ENCODE measurements around the gene NIT1. TPM values are rescaled to one million over a fixed set of nuclear protein-coding genes. Genes with fewer than 3 reads are reported as not detected.

The NIT1 gene
- total and polyA plus RNA-seq, 9 of the 15 experiments (the other 6 are each of a cell fraction or from before 2014, with no cell fraction given), result 18.4 to 76.0 (median 33.7) TPM

DNA sequence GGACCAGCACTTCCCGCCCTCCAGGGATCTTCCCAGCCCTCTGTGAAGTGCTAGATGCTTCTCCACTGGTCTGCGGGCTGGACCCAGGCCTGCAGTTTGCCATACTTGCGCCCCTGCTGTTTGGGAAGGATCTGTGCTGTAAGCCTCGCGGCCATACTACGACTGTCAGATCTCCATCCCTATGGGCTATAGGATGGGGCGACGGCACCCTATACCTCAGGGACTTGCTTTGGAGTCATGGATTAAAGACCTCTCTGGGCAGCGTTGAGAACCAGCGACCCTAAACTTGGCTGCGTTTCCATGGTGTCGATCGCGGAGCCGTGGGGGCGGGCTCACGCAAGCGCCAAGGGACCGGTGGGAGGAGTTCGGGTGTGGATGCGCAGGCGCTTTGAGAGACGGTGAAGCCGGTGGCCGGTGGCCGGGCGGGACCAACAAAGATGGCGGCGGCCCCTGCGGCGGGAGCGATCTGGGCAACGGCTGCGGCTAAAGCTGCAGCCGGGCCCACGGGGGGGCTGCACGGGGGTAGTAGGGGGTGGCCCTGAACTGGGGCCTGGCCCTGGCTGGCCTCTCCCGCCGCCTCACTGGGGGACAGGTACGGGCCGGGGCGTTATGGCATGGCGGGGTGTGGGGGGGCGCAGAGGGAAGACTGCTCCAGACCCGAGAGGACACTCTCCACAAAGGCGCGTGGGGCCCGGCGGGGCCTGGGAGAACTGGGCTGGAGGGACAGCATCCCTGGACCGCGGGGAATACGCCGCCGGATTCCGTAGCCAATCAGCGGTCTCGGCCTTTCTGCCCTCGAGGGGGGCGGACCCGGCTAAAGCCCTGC is 41.4 kb downstream of the NIT1 start, which contains the start of gene USP21 (continued):
- TF ChIP-seq, protein P1, sequence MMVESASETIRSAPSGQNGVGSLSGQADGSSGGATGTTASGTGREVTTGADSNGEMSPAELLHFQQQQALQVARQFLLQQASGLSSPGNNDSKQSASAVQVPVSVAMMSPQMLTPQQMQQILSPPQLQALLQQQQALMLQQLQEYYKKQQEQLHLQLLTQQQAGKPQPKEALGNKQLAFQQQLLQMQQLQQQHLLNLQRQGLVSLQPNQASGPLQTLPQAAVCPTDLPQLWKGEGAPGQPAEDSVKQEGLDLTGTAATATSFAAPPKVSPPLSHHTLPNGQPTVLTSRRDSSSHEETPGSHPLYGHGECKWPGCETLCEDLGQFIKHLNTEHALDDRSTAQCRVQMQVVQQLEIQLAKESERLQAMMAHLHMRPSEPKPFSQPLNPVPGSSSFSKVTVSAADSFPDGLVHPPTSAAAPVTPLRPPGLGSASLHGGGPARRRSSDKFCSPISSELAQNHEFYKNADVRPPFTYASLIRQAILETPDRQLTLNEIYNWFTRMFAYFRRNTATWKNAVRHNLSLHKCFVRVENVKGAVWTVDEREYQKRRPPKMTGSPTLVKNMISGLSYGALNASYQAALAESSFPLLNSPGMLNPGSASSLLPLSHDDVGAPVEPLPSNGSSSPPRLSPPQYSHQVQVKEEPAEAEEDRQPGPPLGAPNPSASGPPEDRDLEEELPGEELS (CRISPR knock-in tag; IDR thresholded peaks at IDR 0.05; ENCODE audit: borderline replicate concordance), result peak; percentile 51; the same call in 1 of the 2 replicates
- no peak for TF ChIP-seq RBM25 (IDR thresholded peaks at IDR 0.05; ENCODE audit: low read depth, low read length, severe bottlenecking)
- no peak for TF ChIP-seq ZNF561 (CRISPR knock-in tag; conservative IDR thresholded peaks at IDR 0.05)
- TF ChIP-seq ZNF584 (CRISPR knock-in tag; IDR thresholded peaks at IDR 0.05; ENCODE audit: low read depth), result no peak
- TF ChIP-seq, protein P2, sequence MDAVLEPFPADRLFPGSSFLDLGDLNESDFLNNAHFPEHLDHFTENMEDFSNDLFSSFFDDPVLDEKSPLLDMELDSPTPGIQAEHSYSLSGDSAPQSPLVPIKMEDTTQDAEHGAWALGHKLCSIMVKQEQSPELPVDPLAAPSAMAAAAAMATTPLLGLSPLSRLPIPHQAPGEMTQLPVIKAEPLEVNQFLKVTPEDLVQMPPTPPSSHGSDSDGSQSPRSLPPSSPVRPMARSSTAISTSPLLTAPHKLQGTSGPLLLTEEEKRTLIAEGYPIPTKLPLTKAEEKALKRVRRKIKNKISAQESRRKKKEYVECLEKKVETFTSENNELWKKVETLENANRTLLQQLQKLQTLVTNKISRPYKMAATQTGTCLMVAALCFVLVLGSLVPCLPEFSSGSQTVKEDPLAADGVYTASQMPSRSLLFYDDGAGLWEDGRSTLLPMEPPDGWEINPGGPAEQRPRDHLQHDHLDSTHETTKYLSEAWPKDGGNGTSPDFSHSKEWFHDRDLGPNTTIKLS (IDR thresholded peaks at IDR 0.05; ENCODE audit: borderline replicate concordance, low read depth), result 0 out of 2 replicates have a peak, but pooled peaks have one; percentile 29
- TF ChIP-seq, protein P3, sequence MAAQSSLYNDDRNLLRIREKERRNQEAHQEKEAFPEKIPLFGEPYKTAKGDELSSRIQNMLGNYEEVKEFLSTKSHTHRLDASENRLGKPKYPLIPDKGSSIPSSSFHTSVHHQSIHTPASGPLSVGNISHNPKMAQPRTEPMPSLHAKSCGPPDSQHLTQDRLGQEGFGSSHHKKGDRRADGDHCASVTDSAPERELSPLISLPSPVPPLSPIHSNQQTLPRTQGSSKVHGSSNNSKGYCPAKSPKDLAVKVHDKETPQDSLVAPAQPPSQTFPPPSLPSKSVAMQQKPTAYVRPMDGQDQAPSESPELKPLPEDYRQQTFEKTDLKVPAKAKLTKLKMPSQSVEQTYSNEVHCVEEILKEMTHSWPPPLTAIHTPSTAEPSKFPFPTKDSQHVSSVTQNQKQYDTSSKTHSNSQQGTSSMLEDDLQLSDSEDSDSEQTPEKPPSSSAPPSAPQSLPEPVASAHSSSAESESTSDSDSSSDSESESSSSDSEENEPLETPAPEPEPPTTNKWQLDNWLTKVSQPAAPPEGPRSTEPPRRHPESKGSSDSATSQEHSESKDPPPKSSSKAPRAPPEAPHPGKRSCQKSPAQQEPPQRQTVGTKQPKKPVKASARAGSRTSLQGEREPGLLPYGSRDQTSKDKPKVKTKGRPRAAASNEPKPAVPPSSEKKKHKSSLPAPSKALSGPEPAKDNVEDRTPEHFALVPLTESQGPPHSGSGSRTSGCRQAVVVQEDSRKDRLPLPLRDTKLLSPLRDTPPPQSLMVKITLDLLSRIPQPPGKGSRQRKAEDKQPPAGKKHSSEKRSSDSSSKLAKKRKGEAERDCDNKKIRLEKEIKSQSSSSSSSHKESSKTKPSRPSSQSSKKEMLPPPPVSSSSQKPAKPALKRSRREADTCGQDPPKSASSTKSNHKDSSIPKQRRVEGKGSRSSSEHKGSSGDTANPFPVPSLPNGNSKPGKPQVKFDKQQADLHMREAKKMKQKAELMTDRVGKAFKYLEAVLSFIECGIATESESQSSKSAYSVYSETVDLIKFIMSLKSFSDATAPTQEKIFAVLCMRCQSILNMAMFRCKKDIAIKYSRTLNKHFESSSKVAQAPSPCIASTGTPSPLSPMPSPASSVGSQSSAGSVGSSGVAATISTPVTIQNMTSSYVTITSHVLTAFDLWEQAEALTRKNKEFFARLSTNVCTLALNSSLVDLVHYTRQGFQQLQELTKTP (IDR thresholded peaks at IDR 0.05; ENCODE audit: low read depth in 1 of 2, partially characterized antibody in 2 of 2), result no peak
- TF ChIP-seq KAT2B (IDR thresholded peaks at IDR 0.05; ENCODE audit: low read depth, low read length), result no peak
- no peak for TF ChIP-seq ZNF707 (CRISPR knock-in tag; conservative IDR thresholded peaks at IDR 0.05)
- no peak for TF ChIP-seq ETS2 (tag; IDR thresholded peaks at IDR 0.05; ENCODE audit: borderline replicate concordance, poor library complexity, severe bottlenecking)
- no peak for TF ChIP-seq KDM1A (IDR thresholded peaks at IDR 0.05)
- no peak for TF ChIP-seq SP2 (IDR thresholded peaks at IDR 0.05; ENCODE audit: extremely low read depth, low read depth, low read length, poor library complexity, severe bottlenecking)
- no peak for TF ChIP-seq ZNF134 (CRISPR knock-in tag; conservative IDR thresholded peaks at IDR 0.05)
- peak; percentile 98 for TF ChIP-seq NRF1 (conservative IDR thresholded peaks at IDR 0.05 in 1 of 2, IDR thresholded peaks at IDR 0.05 in 1 of 2)
- no peak for TF ChIP-seq ZFP36 (IDR thresholded peaks at IDR 0.05; ENCODE audit: low read depth, low read length, partially characterized antibody)
- TF ChIP-seq HNRNPK (IDR thresholded peaks at IDR 0.05; ENCODE audit: low read depth, low read length, poor library complexity, severe bottlenecking), result no peak
- no peak for TF ChIP-seq ZFP30 (CRISPR knock-in tag; IDR thresholded peaks at IDR 0.05; ENCODE audit: borderline replicate concordance)
- TF ChIP-seq, protein P4, sequence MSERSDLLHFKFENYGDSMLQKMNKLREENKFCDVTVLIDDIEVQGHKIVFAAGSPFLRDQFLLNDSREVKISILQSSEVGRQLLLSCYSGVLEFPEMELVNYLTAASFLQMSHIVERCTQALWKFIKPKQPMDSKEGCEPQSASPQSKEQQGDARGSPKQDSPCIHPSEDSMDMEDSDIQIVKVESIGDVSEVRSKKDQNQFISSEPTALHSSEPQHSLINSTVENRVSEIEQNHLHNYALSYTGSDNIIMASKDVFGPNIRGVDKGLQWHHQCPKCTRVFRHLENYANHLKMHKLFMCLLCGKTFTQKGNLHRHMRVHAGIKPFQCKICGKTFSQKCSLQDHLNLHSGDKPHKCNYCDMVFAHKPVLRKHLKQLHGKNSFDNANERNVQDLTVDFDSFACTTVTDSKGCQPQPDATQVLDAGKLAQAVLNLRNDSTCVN (CRISPR knock-in tag; IDR thresholded peaks at IDR 0.05), result no peak; the same call in 1 of the 2 replicates

Measured in K562 (cell line).